GM21717 (cell line): Measurements from ENCODE around the gene HENMT1.
A peak's percentile ranks its signal among the peaks of the same experiment; 100 is the strongest.
"Not testable (repeated sequence)": the region's sequence is repeated elsewhere in the genome, so short reads cannot be mapped to it uniquely, and the experiment has no call there.

Experiments used
- ATAC-seq: cut with Tn5 transposase; IDR thresholded peaks from one replicate; pipeline ENCODE4 v1.9.1; 2021; ENCODE audit warnings: mild to moderate bottlenecking, moderate library complexity; ENCODE audit not compliant: unreplicated experiment

Gene HENMT1

GRCh38 chr1:108678706-108679105 is 17.8 kb upstream of the HENMT1 start:
- no peak for ATAC-seq

- ATAC-seq: no peak
Measured at GRCh38 chr1:108671143-108671542, 10.2 kb upstream of the HENMT1 start.

GRCh38 chr1:108670131-108670773 is 9.4 kb upstream of the HENMT1 start:
- ATAC-seq: no peak

- ATAC-seq: no peak
Measured at GRCh38 chr1:108669679-108670078, 8.8 kb upstream of the HENMT1 start.

- ATAC-seq: no peak
Measured at GRCh38 chr1:108668777-108669176, 7.9 kb upstream of the HENMT1 start.

GRCh38 chr1:108667422-108667821 is 6.5 kb upstream of the HENMT1 start:
- ATAC-seq: not testable (repeated sequence)

- no peak for ATAC-seq
Measured at GRCh38 chr1:108665771-108666170, 4.9 kb upstream of the HENMT1 start.

GRCh38 chr1:108665067-108665466 is 4.2 kb upstream of the HENMT1 start:
- ATAC-seq: no peak

GRCh38 chr1:108664481-108664880 is 3.6 kb upstream of the HENMT1 start:
- no peak for ATAC-seq

- ATAC-seq: no peak
Measured at GRCh38 chr1:108663074-108663473, 2.2 kb upstream of the HENMT1 start.

- ATAC-seq: no peak
Measured at GRCh38 chr1:108657356-108658080, 3.4 kb downstream of the HENMT1 start.

GRCh38 chr1:108653431-108654105 is 7.3 kb downstream of the HENMT1 start:
- ATAC-seq: no peak

- ATAC-seq: peak; percentile 63
Measured at GRCh38 chr1:108646648-108647269, 14.1 kb downstream of the HENMT1 start.

GRCh38 chr1:108646265-108646647 is 14.6 kb downstream of the HENMT1 start:
- no peak for ATAC-seq

- ATAC-seq: no peak
Measured at GRCh38 chr1:108645564-108646184, 15.2 kb downstream of the HENMT1 start.

GRCh38 chr1:108644984-108645383 is 15.9 kb downstream of the HENMT1 start:
- ATAC-seq: no peak

- no peak for ATAC-seq
Measured at GRCh38 chr1:108643492-108644335, 17.2 kb downstream of the HENMT1 start.

- not testable (repeated sequence) for ATAC-seq
Measured at GRCh38 chr1:108640863-108641262, 20.0 kb downstream of the HENMT1 start.

- ATAC-seq: no peak
Measured at GRCh38 chr1:108639899-108640560, 20.9 kb downstream of the HENMT1 start.

- ATAC-seq: no peak
Measured at GRCh38 chr1:108636876-108637275, 24.0 kb downstream of the HENMT1 start.
